Retinal pigment epithelial cell (primary cell): ENCODE data around the gene KRT14.

ENCODE experiments used
- DNase-seq: peaks from one replicate; pipeline ENCODE4 v3.0.0-alpha.2; 2010; ENCODE audit warnings: low read depth
- H3K4me3 ChIP-seq: 2 replicates; pipeline ENCODE4 v1.5.1; 2011; ENCODE audit warnings: mild to moderate bottlenecking, low read length, control low read depth, moderate library complexity
- TF ChIP-seq, protein P1 (sequence below): conservative IDR thresholded peaks from 2 replicates; pipeline ENCODE4 v1.5.1; 2011; ENCODE audit warnings: low read depth, low read length, control low read depth, inconsistent platforms

The KRT14 gene

DNA sequence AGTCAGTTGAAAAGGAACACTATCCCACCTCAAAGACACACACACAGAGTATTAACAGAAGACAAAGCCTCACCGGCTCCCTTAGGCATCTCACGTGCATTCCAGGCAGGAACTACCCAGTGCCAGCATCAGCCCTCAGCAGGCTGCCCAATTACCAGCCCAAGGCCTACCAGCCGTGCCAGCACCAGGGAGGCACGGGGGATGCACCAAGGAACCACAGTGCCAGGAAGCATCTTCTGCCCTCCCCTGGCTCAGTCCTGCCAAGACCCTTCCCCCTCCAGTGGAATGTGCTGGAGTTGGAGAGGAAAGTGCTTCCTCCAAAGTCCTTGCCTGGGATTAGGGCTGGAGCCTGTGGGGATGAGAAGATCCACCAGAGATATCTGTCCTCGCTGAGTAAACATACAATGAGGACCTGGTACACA, 47.6 kb downstream of the KRT14 start:
- no peak overlapping the region for H3K4me3 ChIP-seq
- no peak for DNase-seq
- TF ChIP-seq, protein P1, sequence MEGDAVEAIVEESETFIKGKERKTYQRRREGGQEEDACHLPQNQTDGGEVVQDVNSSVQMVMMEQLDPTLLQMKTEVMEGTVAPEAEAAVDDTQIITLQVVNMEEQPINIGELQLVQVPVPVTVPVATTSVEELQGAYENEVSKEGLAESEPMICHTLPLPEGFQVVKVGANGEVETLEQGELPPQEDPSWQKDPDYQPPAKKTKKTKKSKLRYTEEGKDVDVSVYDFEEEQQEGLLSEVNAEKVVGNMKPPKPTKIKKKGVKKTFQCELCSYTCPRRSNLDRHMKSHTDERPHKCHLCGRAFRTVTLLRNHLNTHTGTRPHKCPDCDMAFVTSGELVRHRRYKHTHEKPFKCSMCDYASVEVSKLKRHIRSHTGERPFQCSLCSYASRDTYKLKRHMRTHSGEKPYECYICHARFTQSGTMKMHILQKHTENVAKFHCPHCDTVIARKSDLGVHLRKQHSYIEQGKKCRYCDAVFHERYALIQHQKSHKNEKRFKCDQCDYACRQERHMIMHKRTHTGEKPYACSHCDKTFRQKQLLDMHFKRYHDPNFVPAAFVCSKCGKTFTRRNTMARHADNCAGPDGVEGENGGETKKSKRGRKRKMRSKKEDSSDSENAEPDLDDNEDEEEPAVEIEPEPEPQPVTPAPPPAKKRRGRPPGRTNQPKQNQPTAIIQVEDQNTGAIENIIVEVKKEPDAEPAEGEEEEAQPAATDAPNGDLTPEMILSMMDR = no peak

DNA sequence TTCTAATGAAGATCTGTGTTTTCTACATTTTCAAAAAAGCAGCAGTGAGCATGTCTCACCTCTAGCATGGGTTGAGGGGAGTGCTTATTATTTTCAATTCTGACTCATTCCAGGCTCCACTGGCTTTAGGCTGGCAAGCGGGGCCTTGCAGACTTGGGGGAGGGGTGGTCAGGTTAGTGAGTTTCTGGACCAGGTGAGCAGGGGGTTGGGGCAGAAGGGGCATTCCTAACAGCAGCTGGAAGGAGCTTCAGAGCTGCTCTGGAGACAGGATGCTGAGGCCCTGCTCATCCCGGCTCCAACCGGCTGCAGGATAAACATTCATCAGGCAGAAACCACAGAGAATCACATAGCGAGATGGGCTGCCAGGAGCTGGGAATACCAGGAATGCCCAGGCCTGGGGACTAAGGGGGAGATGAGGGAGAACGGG, 48.1 kb downstream of the KRT14 start:
- H3K4me3 ChIP-seq = no peak overlapping the region
- DNase-seq = no peak
- TF ChIP-seq, protein P1 = no peak

DNA sequence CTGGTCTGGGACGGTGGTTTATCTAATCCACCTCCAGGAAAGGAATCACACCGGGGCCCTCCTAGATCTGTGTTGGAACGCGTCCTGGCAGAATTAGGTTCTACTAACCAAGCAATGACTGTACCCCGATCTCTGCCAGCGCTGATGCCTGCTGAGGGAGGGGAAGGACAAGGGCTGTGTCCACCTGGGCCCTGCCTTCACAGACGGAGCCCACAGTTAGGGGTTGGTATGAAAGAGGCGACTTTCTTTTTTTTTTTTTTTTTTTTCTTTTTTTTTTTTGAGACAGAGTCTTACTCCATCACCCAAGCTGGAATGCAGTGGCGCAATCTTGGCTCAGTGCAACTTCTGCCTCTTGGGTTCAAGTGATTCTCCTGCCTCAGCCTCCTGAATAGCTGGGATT, 48.7 kb downstream of the KRT14 start:
- DNase-seq = no peak
- TF ChIP-seq, protein P1 = no peak
- no peak overlapping the region for H3K4me3 ChIP-seq

DNA sequence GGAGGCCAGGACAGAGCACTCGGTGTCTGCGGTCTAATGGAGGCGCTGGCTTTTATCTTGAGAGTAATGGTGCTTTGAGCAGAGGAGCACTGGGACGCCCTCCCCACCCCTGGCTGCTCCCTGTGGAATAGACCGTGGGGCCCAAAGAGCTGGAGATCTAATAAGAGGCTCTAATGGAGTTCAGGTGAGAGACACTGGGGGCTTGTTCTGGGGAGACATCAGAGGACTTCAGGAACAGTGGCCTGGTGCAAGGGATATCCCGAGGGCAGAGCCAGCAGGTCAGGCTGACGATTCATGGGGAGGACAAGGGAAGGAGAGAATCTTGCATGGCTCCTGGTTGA, 49.1 kb downstream of the KRT14 start:
- no peak for DNase-seq
- TF ChIP-seq, protein P1 = no peak
- no peak overlapping the region for H3K4me3 ChIP-seq

DNA sequence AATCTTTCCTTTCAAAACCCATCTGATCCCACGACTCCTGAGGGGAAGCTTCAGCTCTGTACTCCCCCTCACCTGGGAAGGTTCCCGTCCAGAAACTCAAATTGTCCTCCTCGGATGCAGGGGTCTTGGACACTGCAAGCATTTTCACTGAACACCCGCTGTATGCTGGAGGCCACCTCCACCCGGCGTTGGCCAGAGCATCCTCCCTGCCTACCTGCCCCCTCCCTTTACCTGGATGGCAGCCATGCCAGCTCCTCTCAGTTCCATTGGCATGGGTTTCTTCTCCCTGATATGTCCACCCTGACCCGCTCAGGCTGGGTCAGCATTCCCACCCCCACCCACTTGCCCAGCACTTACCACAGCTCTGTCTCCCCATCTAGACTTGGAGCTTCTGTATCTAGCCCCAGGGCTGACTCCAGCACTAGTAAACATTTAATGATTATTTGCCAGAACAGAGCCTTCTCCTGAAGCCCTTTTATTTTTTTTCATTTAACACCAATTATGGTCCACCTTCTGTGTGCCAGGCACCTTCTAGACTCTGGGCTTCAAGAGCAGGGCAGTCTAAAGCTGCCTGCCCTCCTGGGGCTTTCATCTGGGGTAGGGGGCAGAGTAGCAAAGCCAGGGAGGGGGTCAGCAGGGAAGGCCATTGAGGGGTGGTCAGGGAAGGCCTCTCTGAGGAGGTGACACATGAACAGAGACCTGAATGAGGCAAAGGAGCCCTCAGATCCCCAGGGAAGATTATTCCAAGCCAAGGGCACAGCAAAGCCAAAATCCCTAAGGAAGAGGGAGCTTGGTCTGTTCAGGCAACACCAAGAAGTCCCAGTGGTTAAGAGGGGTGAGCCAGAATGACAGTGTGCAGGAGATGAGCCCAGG, 49.7 kb downstream of the KRT14 start:
- DNase-seq = no peak
- TF ChIP-seq, protein P1 = no peak
- H3K4me3 ChIP-seq = no peak overlapping the region

DNA sequence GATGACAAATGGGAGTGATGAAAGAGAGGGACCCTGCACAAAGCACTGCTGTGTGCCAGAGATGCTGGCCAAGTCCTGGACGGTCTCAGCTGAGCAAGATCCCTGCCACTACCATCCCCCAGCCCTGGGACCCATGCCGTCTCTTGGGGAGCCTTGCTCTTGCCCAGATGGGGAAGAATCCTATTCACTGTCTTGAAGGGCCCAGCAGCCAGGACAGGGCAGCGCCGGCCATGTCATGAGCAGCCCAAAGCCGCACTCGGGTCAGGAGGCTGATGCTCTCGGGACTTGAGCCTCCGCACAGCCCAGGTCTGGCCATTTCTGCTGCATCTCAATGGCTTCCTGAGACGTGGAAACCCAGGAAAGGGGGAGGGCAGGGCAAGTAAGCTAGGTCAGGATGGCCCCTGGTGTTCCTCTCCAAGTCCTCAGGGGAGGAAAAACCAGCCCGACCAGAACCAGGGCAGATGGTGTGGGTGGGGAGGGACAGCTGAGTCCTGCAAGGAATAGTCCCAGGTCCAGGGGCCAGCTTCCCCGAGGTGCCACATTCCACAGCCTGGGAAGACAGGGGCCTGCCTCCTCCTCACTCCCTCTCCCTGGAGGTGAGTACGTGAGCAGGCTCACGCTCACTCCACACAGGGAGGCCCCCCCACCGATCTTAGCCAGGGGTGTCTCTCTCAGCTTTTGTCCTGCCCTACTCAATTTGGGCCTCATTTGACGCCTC, 50.8 kb downstream of the KRT14 start:
- H3K4me3 ChIP-seq = no peak overlapping the region
- TF ChIP-seq, protein P1 = no peak
- no peak for DNase-seq
